K562 (cell line): ENCODE measurements around the gene MFSD12. TPM values are rescaled to one million over a fixed set of nuclear protein-coding genes. Genes with fewer than 3 reads are reported as not detected.

Experiments used
- ARHGAP35 ChIP-seq: fragments of 450-650 bp; IDR thresholded peaks from 2 replicates; pipeline ENCODE4 v1.6.1; 2018; ENCODE audit not compliant: partially characterized antibody
- BACH1 ChIP-seq: fragments of 200-800 bp; sonication (Bioruptor generic); IDR thresholded peaks from 2 replicates; pipeline ENCODE4 v1.6.1; 2016; ENCODE audit warnings: missing genetic modification characterization, missing compliant biosample characterization
- CBX8 ChIP-seq: fragments of 200-600 bp; sonication (generic); IDR thresholded peaks from 2 replicates; pipeline ENCODE4 v1.6.1; 2012; ENCODE audit warnings: borderline replicate concordance, mixed run types, low read depth, mild to moderate bottlenecking, moderate library complexity, mixed read lengths, low read length, control low read depth, inconsistent platforms; ENCODE audit not compliant: poor library complexity, severe bottlenecking; ENCODE audit errors: extremely low read depth
- DIDO1 ChIP-seq: fragments of 450-650 bp; IDR thresholded peaks from 2 replicates; pipeline ENCODE4 v1.6.1; 2016; ENCODE audit warnings: low read depth, missing biosample characterization, missing genetic modification characterization
- KLF6 ChIP-seq: fragments of 250-450 bp; sonication (Bioruptor Pico); IDR thresholded peaks from 2 replicates; pipeline ENCODE4 v1.4.0; 2020; ENCODE audit warnings: mild to moderate bottlenecking, moderate library complexity, borderline replicate concordance
- NCOA2 ChIP-seq, 2 experiments: fragments of 450-650 bp; IDR thresholded peaks; 2 replicates each; pipeline ENCODE4 v1.6.1; 2018; ENCODE audit warnings: mild to moderate bottlenecking in 2 of 2, moderate library complexity in 1 of 2; ENCODE audit not compliant: partially characterized antibody in 2 of 2
- SIRT6 ChIP-seq: IDR thresholded peaks from one replicate; pipeline ENCODE4 v1.6.1; 2012; ENCODE audit warnings: low read depth, mild to moderate bottlenecking, control low read depth, inconsistent platforms, low read length, moderate library complexity
- SNRNP70 ChIP-seq: fragments of 200-400 bp; formaldehyde crosslinking; optimal IDR thresholded peaks from 2 replicates; pipeline ENCODE3; 2017; ENCODE audit warnings: low read depth, low read length
- SRF ChIP-seq, 2 experiments: fragments of 250-450, 450-650 bp in 1 of 2; sonication (Bioruptor Pico) in 1 of 2; sonication (generic) in 1 of 2; formaldehyde crosslinking; IDR thresholded peaks; 2 replicates each; pipeline versions ENCODE4 v1.5.0 to v1.5.1; 2020 to 2022; ENCODE audit warnings: mild to moderate bottlenecking in 1 of 2, missing genetic modification reagents in 1 of 2
- TFE3 ChIP-seq: fragments of 450-650 bp; formaldehyde crosslinking; IDR thresholded peaks from 2 replicates; pipeline ENCODE4 v1.4.0; 2020; ENCODE audit warnings: mild to moderate bottlenecking, mixed read lengths
- ZKSCAN3 ChIP-seq: fragments of 250-450 bp; sonication (Bioruptor Pico); IDR thresholded peaks from 2 replicates; pipeline ENCODE4 v1.4.0; 2020
- ZNF311 ChIP-seq: fragments of 250-450 bp; sonication (Bioruptor Pico); IDR thresholded peaks from 2 replicates; pipeline ENCODE4 v1.4.0; 2020; ENCODE audit warnings: mild to moderate bottlenecking, moderate library complexity
- ZNF583 ChIP-seq: fragments of 250-450 bp; sonication (Bioruptor Pico); IDR thresholded peaks from 2 replicates; pipeline ENCODE4 v1.4.0; 2020
- polyA plus RNA-seq, 8 experiments: library from polyadenylated mRNA; depleted of rRNA in 4 of 8; stranded (reverse) in 5 of 8; unstranded in 3 of 8; fragments of >200 nt; fragmentation: Nextera tagmentation in 2 of 8; fragmentation: Illumina TruSeq in 1 of 8; extraction: Ambion mirVana in 2 of 8; extraction: Trizol in 1 of 8; gene quantifications; 2 replicates each; pipeline versions ENCODE4 v1.2.1 to v1.2.3, GENCODE V29; 2011 to 2014; ENCODE audit warnings: inconsistent platforms in 1 of 8, missing spikeins in 1 of 8
- total RNA-seq, 7 experiments: library from RNA; depleted of rRNA in 6 of 7; stranded (reverse); fragments of >200 nt in 6 of 7; fragmentation: Illumina TruSeq in 2 of 7; extraction: Trizol in 2 of 7; gene quantifications; 2 replicates each; pipeline versions ENCODE4 v1.2.1 to v1.2.3, GENCODE V29; 2011 to 2021; ENCODE audit warnings: low replicate concordance in 1 of 7
- TF ChIP-seq, protein P1 (sequence below): fragments of 450-650 bp; IDR thresholded peaks from 2 replicates; pipeline ENCODE4 v1.7.0; 2016; ENCODE audit warnings: borderline replicate concordance
- TF ChIP-seq, protein P2 (sequence below): fragments of 450-650 bp; IDR thresholded peaks from 2 replicates; pipeline ENCODE4 v1.6.1; 2016; ENCODE audit warnings: low read depth

MFSD12 gene
- total and polyA plus RNA-seq, 9 of the 15 experiments (the other 6 are each of a cell fraction or from before 2014, with no cell fraction given), result 0.69 to 112 (median 31.8) TPM

- TF ChIP-seq TFE3 (CRISPR knock-in tag) (peak; percentile 97), ARHGAP35 (no peak), SIRT6 (no peak), ZNF311 (CRISPR knock-in tag) (no peak), SNRNP70 (no peak), ZNF583 (CRISPR knock-in tag) (no peak), BACH1 (no peak), NCOA2 (IDR thresholded peaks at IDR 0.05; ENCODE audit: partially characterized antibody in 2 of 2) (no peak), CBX8 (no peak), KLF6 (CRISPR knock-in tag) (0 out of 2 replicates have a peak, but pooled peaks have one; percentile 21), ZKSCAN3 (CRISPR knock-in tag) (no peak), DIDO1 (tag) (peak; percentile 92), SRF (CRISPR knock-in tag; IDR thresholded peaks at IDR 0.05) (0 out of 4 replicates have a peak, but pooled peaks of 1 of the 2 experiments have one; percentile 68)
- TF ChIP-seq, protein P1, sequence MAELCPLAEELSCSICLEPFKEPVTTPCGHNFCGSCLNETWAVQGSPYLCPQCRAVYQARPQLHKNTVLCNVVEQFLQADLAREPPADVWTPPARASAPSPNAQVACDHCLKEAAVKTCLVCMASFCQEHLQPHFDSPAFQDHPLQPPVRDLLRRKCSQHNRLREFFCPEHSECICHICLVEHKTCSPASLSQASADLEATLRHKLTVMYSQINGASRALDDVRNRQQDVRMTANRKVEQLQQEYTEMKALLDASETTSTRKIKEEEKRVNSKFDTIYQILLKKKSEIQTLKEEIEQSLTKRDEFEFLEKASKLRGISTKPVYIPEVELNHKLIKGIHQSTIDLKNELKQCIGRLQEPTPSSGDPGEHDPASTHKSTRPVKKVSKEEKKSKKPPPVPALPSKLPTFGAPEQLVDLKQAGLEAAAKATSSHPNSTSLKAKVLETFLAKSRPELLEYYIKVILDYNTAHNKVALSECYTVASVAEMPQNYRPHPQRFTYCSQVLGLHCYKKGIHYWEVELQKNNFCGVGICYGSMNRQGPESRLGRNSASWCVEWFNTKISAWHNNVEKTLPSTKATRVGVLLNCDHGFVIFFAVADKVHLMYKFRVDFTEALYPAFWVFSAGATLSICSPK, result no peak
- TF ChIP-seq, protein P2, sequence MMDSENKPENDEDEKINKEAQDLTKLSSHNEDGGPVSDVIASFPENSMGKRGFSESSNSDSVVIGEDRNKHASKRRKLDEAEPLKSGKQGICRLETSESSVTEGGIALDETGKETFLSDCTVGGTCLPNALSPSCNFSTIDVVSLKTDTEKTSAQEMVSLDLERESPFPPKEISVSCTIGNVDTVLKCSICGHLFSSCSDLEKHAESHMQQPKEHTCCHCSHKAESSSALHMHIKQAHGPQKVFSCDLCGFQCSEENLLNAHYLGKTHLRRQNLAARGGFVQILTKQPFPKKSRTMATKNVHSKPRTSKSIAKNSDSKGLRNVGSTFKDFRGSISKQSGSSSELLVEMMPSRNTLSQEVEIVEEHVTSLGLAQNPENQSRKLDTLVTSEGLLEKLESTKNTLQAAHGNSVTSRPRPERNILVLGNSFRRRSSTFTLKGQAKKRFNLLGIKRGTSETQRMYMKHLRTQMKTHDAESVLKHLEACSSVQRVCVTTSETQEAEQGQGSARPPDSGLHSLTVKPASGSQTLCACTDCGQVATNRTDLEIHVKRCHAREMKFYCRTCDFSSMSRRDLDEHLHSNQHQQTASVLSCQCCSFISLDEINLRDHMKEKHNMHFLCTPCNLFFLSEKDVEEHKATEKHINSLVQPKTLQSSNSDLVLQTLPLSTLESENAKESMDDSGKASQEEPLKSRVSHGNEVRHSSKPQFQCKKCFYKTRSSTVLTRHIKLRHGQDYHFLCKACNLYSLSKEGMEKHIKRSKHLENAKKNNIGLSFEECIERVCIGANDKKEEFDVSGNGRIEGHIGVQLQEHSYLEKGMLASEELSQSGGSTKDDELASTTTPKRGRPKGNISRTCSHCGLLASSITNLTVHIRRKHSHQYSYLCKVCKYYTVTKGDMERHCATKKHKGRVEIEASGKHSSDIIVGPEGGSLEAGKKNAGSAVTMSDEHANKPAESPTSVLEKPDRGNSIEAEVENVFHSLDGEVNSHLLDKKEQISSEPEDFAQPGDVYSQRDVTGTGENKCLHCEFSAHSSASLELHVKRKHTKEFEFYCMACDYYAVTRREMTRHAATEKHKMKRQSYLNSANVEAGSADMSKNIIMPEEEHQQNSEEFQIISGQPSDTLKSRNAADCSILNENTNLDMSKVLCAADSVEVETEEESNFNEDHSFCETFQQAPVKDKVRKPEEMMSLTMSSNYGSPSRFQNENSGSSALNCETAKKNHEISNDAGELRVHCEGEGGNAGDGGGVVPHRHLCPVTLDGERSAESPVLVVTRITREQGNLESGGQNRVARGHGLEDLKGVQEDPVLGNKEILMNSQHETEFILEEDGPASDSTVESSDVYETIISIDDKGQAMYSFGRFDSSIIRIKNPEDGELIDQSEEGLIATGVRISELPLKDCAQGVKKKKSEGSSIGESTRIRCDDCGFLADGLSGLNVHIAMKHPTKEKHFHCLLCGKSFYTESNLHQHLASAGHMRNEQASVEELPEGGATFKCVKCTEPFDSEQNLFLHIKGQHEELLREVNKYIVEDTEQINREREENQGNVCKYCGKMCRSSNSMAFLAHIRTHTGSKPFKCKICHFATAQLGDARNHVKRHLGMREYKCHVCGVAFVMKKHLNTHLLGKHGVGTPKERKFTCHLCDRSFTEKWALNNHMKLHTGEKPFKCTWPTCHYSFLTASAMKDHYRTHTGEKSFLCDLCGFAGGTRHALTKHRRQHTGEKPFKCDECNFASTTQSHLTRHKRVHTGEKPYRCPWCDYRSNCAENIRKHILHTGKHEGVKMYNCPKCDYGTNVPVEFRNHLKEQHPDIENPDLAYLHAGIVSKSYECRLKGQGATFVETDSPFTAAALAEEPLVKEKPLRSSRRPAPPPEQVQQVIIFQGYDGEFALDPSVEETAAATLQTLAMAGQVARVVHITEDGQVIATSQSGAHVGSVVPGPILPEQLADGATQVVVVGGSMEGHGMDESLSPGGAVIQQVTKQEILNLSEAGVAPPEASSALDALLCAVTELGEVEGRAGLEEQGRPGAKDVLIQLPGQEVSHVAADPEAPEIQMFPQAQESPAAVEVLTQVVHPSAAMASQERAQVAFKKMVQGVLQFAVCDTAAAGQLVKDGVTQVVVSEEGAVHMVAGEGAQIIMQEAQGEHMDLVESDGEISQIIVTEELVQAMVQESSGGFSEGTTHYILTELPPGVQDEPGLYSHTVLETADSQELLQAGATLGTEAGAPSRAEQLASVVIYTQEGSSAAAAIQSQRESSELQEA, result no peak
Measured at GRCh38 chr19:3500429-3501101, 56.8 kb downstream of the MFSD12 start, which contains the start of gene DOHH (continued).
